HepG2 (cell line): ENCODE measurements around the gene NPAS2. TPM values are rescaled to one million over a fixed set of nuclear protein-coding genes. Genes with fewer than 3 reads are reported as not detected.
A peak's percentile ranks its signal among the peaks of the same experiment; 100 is the strongest.

Experiments used
- ATAD3A ChIP-seq: sonication (generic); formaldehyde crosslinking; IDR thresholded peaks from 2 replicates; pipeline ENCODE4 v1.4.0; 2020; ENCODE audit warnings: missing genetic modification reagents
- ATRX ChIP-seq: sonication (generic); formaldehyde crosslinking; IDR thresholded peaks from 2 replicates; pipeline ENCODE4 v1.4.0; 2020; ENCODE audit warnings: missing genetic modification reagents, borderline replicate concordance
- CENPBD1 ChIP-seq: sonication (generic); formaldehyde crosslinking; IDR thresholded peaks from 2 replicates; pipeline ENCODE4 v1.8.0; 2022; ENCODE audit warnings: missing genetic modification reagents, low read depth, mild to moderate bottlenecking, borderline replicate concordance
- FOXJ3 ChIP-seq: sonication (generic); formaldehyde crosslinking; IDR thresholded peaks from 2 replicates; pipeline ENCODE4 v1.4.0; 2020; ENCODE audit warnings: missing genetic modification reagents, mild to moderate bottlenecking, borderline replicate concordance
- HDAC2 ChIP-seq: sonication (generic); formaldehyde crosslinking; IDR thresholded peaks from 2 replicates; pipeline ENCODE4 v1.4.0; 2020; ENCODE audit warnings: missing genetic modification reagents
- HOXA5 ChIP-seq: sonication (generic); formaldehyde crosslinking; IDR thresholded peaks from 2 replicates; pipeline ENCODE4 v1.4.0; 2020; ENCODE audit warnings: missing genetic modification reagents
- NKX3-1 ChIP-seq: sonication (generic); formaldehyde crosslinking; IDR thresholded peaks from 2 replicates; pipeline ENCODE4 v1.5.0; 2020; ENCODE audit warnings: missing genetic modification reagents
- NR3C1 ChIP-seq: sonication (generic); formaldehyde crosslinking; IDR thresholded peaks from 2 replicates; pipeline ENCODE4 v1.4.0; 2020; ENCODE audit warnings: missing genetic modification reagents
- SMAD3 ChIP-seq: sonication (generic); formaldehyde crosslinking; IDR thresholded peaks from 2 replicates; pipeline ENCODE4 v1.4.0; 2020; ENCODE audit warnings: missing genetic modification reagents
- TBL1XR1 ChIP-seq: fragments of 150-350 bp; IDR thresholded peaks from 2 replicates; pipeline ENCODE4 v1.6.1; 2014; ENCODE audit warnings: borderline replicate concordance, low read length; ENCODE audit not compliant: partially characterized antibody
- TCF7 ChIP-seq: sonication (generic); IDR thresholded peaks from 2 replicates; pipeline ENCODE4 v1.6.1; 2016; ENCODE audit warnings: antibody characterized with exemption, low read depth
- ZBTB33 ChIP-seq: sonication (generic); formaldehyde crosslinking; IDR thresholded peaks from 2 replicates; pipeline ENCODE4 v1.4.0; 2020; ENCODE audit warnings: missing genetic modification reagents
- ZNF10 ChIP-seq: sonication (generic); formaldehyde crosslinking; IDR thresholded peaks from 2 replicates; pipeline ENCODE4 v1.4.0; 2020; ENCODE audit warnings: mild to moderate bottlenecking, low read depth, missing genetic modification reagents, borderline replicate concordance
- ZNF468 ChIP-seq: sonication (generic); formaldehyde crosslinking; IDR thresholded peaks from 2 replicates; pipeline ENCODE4 v1.8.0; 2022; ENCODE audit warnings: mild to moderate bottlenecking, moderate library complexity, missing genetic modification reagents
- ZNF749 ChIP-seq: sonication (generic); formaldehyde crosslinking; IDR thresholded peaks from 2 replicates; pipeline ENCODE4 v1.8.0; 2022; ENCODE audit warnings: mild to moderate bottlenecking, missing genetic modification reagents, moderate library complexity, borderline replicate concordance
- polyA plus RNA-seq, 8 experiments: library from polyadenylated mRNA; depleted of rRNA in 3 of 8; stranded (reverse) in 7 of 8; unstranded in 1 of 8; fragments of >200 nt; fragmentation: Illumina TruSeq in 4 of 8; extraction: Trizol in 4 of 8; gene quantifications; 2 replicates each; pipeline versions ENCODE4 v1.2.1 to v1.2.3, GENCODE V29; 2011 to 2016; ENCODE audit warnings: low read depth in 4 of 8, missing spikeins in 1 of 8, mixed read lengths in 1 of 8; ENCODE audit not compliant: insufficient read depth in 1 of 8
- total RNA-seq, 5 experiments: library from RNA; depleted of rRNA; stranded (reverse); fragments of >200 nt; fragmentation: Illumina TruSeq; extraction: Trizol; gene quantifications; 2 replicates each; pipeline ENCODE4 v1.2.3, GENCODE V29; 2016; ENCODE audit warnings: low read depth in 1 of 5
- TF ChIP-seq, protein P1 (sequence below): sonication (generic); formaldehyde crosslinking; IDR thresholded peaks from 2 replicates; pipeline ENCODE4 v1.8.0; 2023; ENCODE audit warnings: mild to moderate bottlenecking, missing genetic modification reagents
- TF ChIP-seq, protein P2 (sequence below), 2 experiments: sonication (generic) in 1 of 2; formaldehyde crosslinking in 1 of 2; IDR thresholded peaks; 2 replicates each; pipeline versions ENCODE4 v1.6.1 to v1.9.0; 2014 to 2022; ENCODE audit warnings: antibody characterized with exemption in 1 of 2, borderline replicate concordance in 1 of 2, inconsistent platforms in 1 of 2, low read depth in 1 of 2, missing genetic modification reagents in 1 of 2

Gene NPAS2
- total and polyA plus RNA-seq, 2 of the 13 experiments (the other 11 are each of a cell fraction or from before 2014, with no cell fraction given), result 14.8 to 37.5 TPM

- no peak for TF ChIP-seq ZBTB33
- TF ChIP-seq ZNF749 (CRISPR knock-in tag), result no peak
- TF ChIP-seq, protein P1, sequence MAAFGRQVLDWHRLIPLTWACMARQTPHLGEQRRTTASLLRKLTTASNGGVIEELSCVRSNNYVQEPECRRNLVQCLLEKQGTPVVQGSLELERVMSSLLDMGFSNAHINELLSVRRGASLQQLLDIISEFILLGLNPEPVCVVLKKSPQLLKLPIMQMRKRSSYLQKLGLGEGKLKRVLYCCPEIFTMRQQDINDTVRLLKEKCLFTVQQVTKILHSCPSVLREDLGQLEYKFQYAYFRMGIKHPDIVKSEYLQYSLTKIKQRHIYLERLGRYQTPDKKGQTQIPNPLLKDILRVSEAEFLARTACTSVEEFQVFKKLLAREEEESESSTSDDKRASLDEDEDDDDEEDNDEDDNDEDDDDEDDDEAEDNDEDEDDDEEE (CRISPR knock-in tag), result no peak
- TF ChIP-seq SMAD3 (CRISPR knock-in tag), result 0 out of 2 replicates have a peak, but pooled peaks have one; percentile 29
- 0 out of 2 replicates have a peak, but pooled peaks have one; percentile 11 for TF ChIP-seq TCF7
- TF ChIP-seq, protein P2, sequence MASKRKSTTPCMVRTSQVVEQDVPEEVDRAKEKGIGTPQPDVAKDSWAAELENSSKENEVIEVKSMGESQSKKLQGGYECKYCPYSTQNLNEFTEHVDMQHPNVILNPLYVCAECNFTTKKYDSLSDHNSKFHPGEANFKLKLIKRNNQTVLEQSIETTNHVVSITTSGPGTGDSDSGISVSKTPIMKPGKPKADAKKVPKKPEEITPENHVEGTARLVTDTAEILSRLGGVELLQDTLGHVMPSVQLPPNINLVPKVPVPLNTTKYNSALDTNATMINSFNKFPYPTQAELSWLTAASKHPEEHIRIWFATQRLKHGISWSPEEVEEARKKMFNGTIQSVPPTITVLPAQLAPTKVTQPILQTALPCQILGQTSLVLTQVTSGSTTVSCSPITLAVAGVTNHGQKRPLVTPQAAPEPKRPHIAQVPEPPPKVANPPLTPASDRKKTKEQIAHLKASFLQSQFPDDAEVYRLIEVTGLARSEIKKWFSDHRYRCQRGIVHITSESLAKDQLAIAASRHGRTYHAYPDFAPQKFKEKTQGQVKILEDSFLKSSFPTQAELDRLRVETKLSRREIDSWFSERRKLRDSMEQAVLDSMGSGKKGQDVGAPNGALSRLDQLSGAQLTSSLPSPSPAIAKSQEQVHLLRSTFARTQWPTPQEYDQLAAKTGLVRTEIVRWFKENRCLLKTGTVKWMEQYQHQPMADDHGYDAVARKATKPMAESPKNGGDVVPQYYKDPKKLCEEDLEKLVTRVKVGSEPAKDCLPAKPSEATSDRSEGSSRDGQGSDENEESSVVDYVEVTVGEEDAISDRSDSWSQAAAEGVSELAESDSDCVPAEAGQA (IDR thresholded peaks at IDR 0.05; ENCODE audit: low read depth), result no peak
- TF ChIP-seq, protein P2 (CRISPR knock-in tag; IDR thresholded peaks at IDR 0.05; ENCODE audit: borderline replicate concordance), result no peak
- TF ChIP-seq ATRX, result no peak
- no peak for TF ChIP-seq CENPBD1 (CRISPR knock-in tag)
- no peak for TF ChIP-seq HOXA5 (CRISPR knock-in tag)
- TF ChIP-seq ATAD3A (CRISPR knock-in tag), result no peak
- no peak for TF ChIP-seq HDAC2 (CRISPR knock-in tag)
- no peak for TF ChIP-seq FOXJ3 (CRISPR knock-in tag)
- TF ChIP-seq ZNF468 (CRISPR knock-in tag), result no peak
- TF ChIP-seq ZNF10 (CRISPR knock-in tag), result no peak
- TF ChIP-seq NKX3-1 (CRISPR knock-in tag), result no peak
- TF ChIP-seq NR3C1 (CRISPR knock-in tag), result no peak
- peak; percentile 80 for TF ChIP-seq TBL1XR1
Observed at GRCh38 chr2:100886085-100886484, 66.1 kb downstream of the NPAS2 start (continued).
